ENCODE results near the gene TBL3. TPM values are rescaled to one million over a fixed set of nuclear protein-coding genes. Genes with fewer than 3 reads are reported as not detected.
A peak's percentile ranks its signal among the peaks of the same experiment; 100 is the strongest.
"Not testable (repeated sequence)": the region's sequence is repeated elsewhere in the genome, so short reads cannot be mapped to it uniquely, and the experiment has no call there.

TBL3 gene
- total RNA-seq, 2 experiments from 2014 or later: 49.9 to 67.2 TPM

DNA sequence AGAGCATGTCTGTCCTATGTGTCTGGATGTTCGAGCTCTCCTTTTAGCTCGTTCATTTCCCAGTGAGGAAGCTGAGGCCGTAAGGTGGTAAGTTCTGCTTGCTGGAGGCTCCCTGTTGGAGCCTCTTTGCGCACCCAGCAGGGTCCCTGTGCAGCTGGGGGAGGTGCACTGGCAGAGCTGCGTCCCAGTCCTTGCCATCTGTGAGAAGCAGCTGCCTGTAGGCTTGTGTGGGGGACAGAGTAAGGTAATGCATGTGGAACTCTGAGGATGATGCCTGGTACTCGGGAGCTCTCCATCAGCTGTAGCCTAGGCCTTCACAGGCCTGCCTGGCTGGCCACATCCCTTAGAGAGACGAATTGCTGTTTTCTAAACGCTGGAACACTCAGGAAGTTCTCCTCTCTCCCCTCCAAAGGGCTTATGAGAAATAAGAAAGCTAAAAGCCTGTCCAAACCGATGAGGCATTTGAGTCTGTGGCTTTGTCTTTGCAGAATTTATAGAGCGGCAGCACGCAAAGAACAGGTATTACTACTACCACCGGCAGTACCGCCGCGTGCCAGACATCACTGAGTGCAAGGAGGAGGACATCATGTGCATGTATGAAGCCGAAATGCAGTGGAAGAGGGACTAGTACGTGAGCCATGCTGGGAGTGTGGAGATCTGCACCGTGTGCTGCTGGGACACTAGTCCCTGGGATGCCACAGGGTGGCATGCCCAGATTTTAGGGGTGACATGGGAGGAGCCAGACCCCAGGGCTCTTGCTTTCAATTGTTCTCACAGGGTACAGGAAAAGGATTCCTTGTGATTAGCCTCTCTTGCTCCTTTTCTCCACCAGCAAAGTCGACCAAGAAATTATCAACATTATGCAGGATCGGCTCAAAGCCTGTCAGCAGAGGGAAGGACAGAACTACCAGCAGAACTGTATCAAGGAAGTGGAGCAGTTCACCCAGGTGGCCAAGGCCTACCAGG lies 10.9 kb upstream of the TBL3 start:
- H3K4me2 ChIP-seq (ENCODE audit: low read length): peak overlapping the region; percentile 96
- H3K27ac ChIP-seq (ENCODE audit: low read depth, low read length, poor library complexity, severe bottlenecking): peak overlapping the region; percentile 80
- H3K4me3 ChIP-seq (ENCODE audit: low read depth, low read length, poor library complexity, severe bottlenecking): peak overlapping the region; percentile 82
- intact Hi-C loops (cut with micrococcal nuclease; ENCODE audit: unreplicated experiment): no loop called here
- peaks cover 52% of the 10 kb centered on the region for H3K36me3 ChIP-seq (ENCODE audit: insufficient read depth, low read length)
- ChIA-PET CTCF (ENCODE audit: unreplicated experiment) (no interaction called here), POLR2A (interaction anchor here (0.5 to 0.8 kb wide), 3 partner anchors 10 to 540 kb away, joined by 3 to 4 read pairs (median 3); no protein-coding TSS in a partner anchor)
- H3K79me2 ChIP-seq (ENCODE audit: insufficient read depth, low read depth, low read length): peaks cover 53% of the 10 kb centered on the region
- H3K4me1 ChIP-seq (ENCODE audit: insufficient read depth, low read length, poor library complexity, severe bottlenecking): peaks cover 33% of the 10 kb centered on the region
- TSS peak; percentile 65 for BruUV-seq (replicated peaks)
- H2AFZ ChIP-seq (ENCODE audit: low read length): no peak overlapping the region
- TF ChIP-seq EZH2phosphoT487 (IDR thresholded peaks at IDR 0.05; ENCODE audit: borderline replicate concordance, low read depth, low read length): no peak
- TF ChIP-seq, protein P1, sequence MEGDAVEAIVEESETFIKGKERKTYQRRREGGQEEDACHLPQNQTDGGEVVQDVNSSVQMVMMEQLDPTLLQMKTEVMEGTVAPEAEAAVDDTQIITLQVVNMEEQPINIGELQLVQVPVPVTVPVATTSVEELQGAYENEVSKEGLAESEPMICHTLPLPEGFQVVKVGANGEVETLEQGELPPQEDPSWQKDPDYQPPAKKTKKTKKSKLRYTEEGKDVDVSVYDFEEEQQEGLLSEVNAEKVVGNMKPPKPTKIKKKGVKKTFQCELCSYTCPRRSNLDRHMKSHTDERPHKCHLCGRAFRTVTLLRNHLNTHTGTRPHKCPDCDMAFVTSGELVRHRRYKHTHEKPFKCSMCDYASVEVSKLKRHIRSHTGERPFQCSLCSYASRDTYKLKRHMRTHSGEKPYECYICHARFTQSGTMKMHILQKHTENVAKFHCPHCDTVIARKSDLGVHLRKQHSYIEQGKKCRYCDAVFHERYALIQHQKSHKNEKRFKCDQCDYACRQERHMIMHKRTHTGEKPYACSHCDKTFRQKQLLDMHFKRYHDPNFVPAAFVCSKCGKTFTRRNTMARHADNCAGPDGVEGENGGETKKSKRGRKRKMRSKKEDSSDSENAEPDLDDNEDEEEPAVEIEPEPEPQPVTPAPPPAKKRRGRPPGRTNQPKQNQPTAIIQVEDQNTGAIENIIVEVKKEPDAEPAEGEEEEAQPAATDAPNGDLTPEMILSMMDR (conservative IDR thresholded peaks at IDR 0.05; ENCODE audit: low read length): peak; percentile 27; the same call in 1 of the 2 replicates
- H3K9me2 ChIP-seq (ENCODE audit: insufficient read depth, low read length): no peaks in the 10 kb centered on the region
- no peaks in the 10 kb centered on the region for H3K9me3 ChIP-seq (ENCODE audit: low read length)
- H4K20me1 ChIP-seq (ENCODE audit: insufficient read depth, low read length): peaks cover 14% of the 10 kb centered on the region
- peak; percentile 69 for DNase-seq (ENCODE audit: low spot score)

DNA sequence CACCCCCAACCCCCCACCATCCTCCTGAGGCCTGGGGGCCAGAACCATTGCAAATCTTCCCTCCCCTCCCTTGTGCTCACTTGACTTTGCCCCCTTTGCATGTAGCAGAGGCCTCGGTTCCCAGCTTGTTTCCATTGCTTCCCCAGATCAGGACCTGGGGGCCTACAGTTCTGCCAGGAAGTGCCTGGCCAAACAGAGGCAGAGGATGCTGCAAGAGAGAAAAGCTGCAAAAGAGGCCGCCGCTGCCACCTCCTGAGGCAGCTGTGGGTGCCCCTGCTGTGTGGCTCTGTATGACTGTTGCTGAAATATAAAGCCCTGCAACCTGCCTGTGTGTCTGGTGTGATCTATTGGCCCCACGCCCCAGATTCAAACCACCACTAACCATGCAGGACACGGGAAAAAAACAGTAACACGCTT lies 10.2 kb upstream of the TBL3 start:
- H3K4me2 ChIP-seq (ENCODE audit: low read length): peak overlapping the region; percentile 96
- POLR2A ChIA-PET: no interaction called here
- CTCF ChIA-PET (ENCODE audit: unreplicated experiment): no interaction called here
- H3K9me3 ChIP-seq (ENCODE audit: low read length): no peaks in the 10 kb centered on the region
- intact Hi-C loops (cut with micrococcal nuclease; ENCODE audit: unreplicated experiment): no loop called here
- H3K4me1 ChIP-seq (ENCODE audit: insufficient read depth, low read length, poor library complexity, severe bottlenecking): peaks cover 37% of the 10 kb centered on the region
- no TSS peak for BruUV-seq (replicated peaks)
- peaks cover 14% of the 10 kb centered on the region for H4K20me1 ChIP-seq (ENCODE audit: insufficient read depth, low read length)
- peak overlapping the region; percentile 82 for H3K4me3 ChIP-seq (ENCODE audit: low read depth, low read length, poor library complexity, severe bottlenecking)
- H3K9me2 ChIP-seq (ENCODE audit: insufficient read depth, low read length): no peaks in the 10 kb centered on the region
- H3K79me2 ChIP-seq (ENCODE audit: insufficient read depth, low read depth, low read length): peaks cover 60% of the 10 kb centered on the region
- TF ChIP-seq, protein P1 (conservative IDR thresholded peaks at IDR 0.05; ENCODE audit: low read length): no peak
- no peak for TF ChIP-seq EZH2phosphoT487 (IDR thresholded peaks at IDR 0.05; ENCODE audit: borderline replicate concordance, low read depth, low read length)
- H3K36me3 ChIP-seq (ENCODE audit: insufficient read depth, low read length): peaks cover 57% of the 10 kb centered on the region
- H3K27ac ChIP-seq (ENCODE audit: low read depth, low read length, poor library complexity, severe bottlenecking): peak overlapping the region; percentile 80
- no peak overlapping the region for H2AFZ ChIP-seq (ENCODE audit: low read length)
- DNase-seq (ENCODE audit: low spot score): peak; percentile 59

DNA sequence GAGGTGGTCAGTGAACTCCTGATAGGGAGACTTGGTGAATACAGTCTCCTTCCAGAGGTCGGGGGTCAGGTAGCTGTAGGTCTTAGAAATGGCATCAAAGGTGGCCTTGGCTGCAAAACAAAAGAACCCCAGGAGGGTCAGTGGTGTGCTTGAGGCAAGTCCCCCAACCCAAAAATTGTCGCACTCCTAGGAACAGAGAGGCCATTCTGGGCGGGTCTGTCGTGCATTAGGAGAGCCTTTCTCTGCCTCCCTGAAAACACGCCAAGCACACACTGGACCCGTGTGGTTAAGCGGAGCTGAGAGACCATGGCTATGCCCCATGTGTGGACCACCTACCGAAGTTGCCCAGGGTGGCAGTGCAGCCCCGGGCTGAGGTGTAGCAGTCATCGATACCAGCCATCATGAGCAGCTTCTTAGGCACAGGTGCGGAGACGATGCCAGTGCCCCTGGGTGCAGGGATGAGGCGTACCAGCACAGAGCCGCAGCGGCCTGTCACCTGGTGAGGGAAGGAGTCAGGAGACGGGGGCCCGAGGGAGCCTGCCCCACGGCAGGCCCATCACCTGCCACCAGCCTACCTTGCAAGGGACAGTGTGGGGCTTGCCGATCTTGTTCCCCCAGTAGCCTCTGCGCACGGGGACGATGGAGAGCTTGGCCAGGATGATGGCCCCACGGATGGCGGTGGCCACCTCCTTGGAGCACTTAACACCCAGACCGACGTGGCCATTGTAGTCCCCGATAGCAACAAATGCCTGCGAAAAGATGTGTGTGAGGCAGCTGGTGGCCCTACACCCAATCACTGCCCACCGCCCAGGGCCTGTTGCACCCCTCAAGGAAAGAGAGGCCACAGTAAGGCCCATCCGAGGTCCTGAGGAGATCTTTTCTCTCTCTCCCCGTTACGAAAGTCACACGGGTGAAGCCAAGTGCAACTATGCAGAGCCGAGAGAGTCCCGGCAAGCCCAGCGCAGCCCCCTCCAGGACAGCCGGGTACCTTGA lies 9.4 kb upstream of the TBL3 start:
- H2AFZ ChIP-seq (ENCODE audit: low read length); DNase-seq (ENCODE audit: low spot score); H3K9me3 ChIP-seq (ENCODE audit: low read length); POLR2A ChIA-PET; CTCF ChIA-PET (ENCODE audit: unreplicated experiment); intact Hi-C loops (cut with micrococcal nuclease; ENCODE audit: unreplicated experiment); H3K9me2 ChIP-seq (ENCODE audit: insufficient read depth, low read length): not testable (repeated sequence)
- TSS peak; percentile 96 for BruUV-seq (replicated peaks)
- peaks cover 64% of the 10 kb centered on the region for H3K36me3 ChIP-seq (ENCODE audit: insufficient read depth, low read length)
- peak overlapping the region; percentile 96 for H3K4me2 ChIP-seq (ENCODE audit: low read length)
- H3K4me1 ChIP-seq (ENCODE audit: insufficient read depth, low read length, poor library complexity, severe bottlenecking): peaks cover 37% of the 10 kb centered on the region
- peak overlapping the region; percentile 80 for H3K27ac ChIP-seq (ENCODE audit: low read depth, low read length, poor library complexity, severe bottlenecking)
- H3K79me2 ChIP-seq (ENCODE audit: insufficient read depth, low read depth, low read length): peaks cover 60% of the 10 kb centered on the region
- H3K4me3 ChIP-seq (ENCODE audit: low read depth, low read length, poor library complexity, severe bottlenecking): peak overlapping the region; percentile 82
- H4K20me1 ChIP-seq (ENCODE audit: insufficient read depth, low read length): peaks cover 14% of the 10 kb centered on the region
